Activated effector memory CD4-positive, alpha-beta T cell treated with anti-CD3 and anti-CD28 coated beads, Interleukin-2, amount 50 U/mL, for 16 hours (primary cell): Measurements from ENCODE around the gene HABP4.

ENCODE experiments used
- DNase-seq: peaks from one replicate; pipeline ENCODE4 v3.0.0-alpha.2; 2020

The HABP4 gene

DNA sequence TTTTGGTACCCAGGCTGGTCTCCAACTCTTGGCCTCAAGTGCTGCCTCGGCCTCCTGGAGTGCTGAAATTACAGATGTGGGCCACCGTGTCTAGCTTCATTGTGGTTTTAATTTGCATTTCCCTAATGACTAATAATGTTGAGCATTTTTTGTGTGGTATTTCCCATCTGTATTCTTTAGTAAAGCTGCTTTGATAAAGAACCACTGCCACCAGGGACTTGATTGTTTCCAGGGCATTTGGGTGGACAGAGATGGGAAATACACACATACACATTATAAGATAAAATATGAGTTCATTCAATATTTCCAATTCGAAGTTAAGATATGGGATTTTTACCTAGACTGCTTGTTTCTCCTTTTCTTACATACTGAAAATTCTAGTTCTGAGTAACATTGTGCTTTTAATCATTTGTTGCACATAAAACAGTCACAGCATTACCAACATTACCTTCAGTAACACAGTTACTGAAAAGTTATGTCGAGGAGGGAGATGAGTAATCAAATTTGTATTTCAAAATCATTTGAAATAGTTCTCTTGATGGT lies 28.9 kb downstream of the HABP4 start:
- no peak for DNase-seq

GRCh38 chr9:96480736-96481135 lies 30.8 kb downstream of the HABP4 start:
- no peak for DNase-seq

DNA sequence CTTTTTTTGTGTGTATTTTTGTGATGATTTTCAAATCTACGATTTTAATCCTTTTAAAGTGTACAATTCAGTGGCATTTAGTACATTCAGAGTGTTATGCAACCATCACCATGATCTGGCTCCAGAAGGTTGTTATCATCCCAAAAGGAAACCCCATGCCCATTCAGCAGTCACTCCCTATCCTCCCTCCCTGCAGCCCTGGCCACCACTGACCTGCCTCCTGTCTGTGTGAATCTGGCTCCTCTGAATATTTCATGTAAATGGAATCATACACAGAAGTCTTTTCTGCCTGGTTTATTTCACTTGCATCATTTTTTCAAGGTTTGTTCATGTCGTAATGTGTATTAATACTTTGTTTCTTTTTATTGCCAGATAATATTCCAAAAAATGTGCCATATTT lies 32.5 kb downstream of the HABP4 start:
- DNase-seq = no peak

DNA sequence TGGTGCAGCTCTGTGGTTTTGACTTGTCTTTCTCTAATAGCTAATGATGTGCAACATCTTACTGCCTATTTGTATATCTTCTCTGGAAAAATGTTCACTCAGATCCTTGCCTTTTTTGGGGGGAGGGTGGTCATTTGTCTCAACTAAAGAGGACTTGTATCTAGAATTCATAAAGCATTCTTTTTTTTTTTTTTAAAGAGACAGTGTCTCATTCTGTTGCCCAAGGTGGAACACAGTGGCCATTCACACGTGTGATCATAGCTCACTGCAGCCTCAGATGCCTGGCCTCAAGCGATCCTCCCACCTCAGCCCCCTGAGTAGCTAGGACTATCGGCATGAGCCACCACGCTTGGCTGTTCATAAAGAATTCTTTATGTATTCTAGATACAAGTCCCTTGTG lies 33.2 kb downstream of the HABP4 start:
- DNase-seq = no peak

DNA sequence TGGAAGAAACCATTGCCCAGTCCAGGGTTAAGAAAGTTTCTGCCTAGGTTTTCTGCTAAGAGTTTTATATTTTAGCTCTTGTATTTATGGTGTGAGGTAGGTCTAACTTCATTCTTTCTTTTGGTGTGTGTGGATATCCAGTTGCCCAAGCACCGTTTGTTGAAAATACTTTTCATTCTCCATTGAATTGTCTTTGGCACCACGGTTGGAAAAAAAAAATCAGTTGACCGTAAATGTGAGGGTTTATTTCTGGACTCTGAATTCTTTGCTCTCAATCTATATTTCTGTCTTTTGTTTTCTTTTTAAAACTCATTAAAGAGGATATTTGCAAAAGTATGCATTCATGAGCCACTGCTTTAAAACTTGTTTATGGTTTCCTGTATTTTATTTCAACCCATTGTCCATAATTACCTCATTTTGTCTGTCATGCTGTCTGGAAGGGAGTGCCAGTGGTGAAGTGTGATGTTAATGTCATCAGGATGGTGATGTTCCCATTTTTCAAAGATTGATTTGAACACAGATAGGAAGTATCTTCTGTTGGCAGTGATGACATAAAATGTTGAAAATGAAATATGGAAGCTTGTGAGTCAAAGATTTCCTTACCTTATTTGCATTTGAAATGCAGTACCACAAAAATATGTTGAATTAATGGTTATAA lies 33.9 kb downstream of the HABP4 start:
- no peak for DNase-seq

- DNase-seq = no peak
Observed at GRCh38 chr9:96484521-96484931, 34.6 kb downstream of the HABP4 start.

DNA sequence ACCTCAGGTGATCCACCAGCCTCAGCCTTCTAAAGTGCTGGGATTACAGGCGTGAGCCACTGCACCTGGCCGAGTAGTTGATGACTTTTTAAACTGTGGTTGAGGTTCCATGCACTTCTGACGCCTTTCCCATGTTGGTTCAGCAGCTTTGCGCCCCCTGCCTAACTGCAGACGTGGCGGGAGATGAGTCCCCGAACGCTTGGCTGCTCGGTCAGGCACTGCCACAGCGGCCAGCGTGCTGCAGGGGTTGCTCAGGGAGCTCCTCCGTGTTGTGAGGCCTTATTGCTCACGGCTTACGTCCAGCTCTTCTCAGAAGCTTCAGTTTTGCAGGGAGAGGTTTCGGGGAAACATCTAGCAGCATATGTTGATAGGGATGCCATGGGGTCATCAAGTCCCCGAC lies 35.3 kb downstream of the HABP4 start:
- DNase-seq = no peak

GRCh38 chr9:96486386-96487028 lies 36.5 kb downstream of the HABP4 start:
- no peak for DNase-seq

- no peak for DNase-seq
Observed at GRCh38 chr9:96487029-96487396, 37.0 kb downstream of the HABP4 start.

GRCh38 chr9:96487949-96488348 lies 38.0 kb downstream of the HABP4 start:
- DNase-seq = no peak

DNA sequence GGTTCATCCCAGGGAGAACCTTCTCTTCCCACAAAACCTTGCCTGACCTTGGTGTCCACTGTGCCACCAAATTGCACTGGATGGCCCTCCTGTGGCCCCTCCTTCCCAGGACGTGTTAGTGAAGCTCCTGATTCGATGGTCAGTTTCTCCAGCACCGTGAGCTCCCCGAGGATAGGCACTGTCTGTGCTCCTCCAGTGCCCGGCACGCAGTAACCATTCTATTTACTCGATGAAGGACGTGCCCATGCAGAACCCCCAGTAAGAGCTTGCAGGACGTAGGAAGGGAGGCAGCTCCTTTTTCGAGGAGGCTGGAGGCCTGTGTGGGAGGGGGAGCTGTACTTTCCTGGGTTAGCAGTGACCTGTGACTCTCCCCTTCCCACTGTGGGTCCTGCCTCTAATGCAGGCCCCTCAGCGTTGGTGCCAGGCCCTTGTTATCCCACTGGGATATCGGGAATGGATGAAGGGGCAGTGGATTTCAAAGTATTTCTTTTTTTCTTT lies 39.6 kb downstream of the HABP4 start:
- DNase-seq = no peak

- DNase-seq = no peak
Observed at GRCh38 chr9:96490534-96491078, 40.6 kb downstream of the HABP4 start.

GRCh38 chr9:96491079-96491879 lies 41.3 kb downstream of the HABP4 start:
- no peak for DNase-seq

DNA sequence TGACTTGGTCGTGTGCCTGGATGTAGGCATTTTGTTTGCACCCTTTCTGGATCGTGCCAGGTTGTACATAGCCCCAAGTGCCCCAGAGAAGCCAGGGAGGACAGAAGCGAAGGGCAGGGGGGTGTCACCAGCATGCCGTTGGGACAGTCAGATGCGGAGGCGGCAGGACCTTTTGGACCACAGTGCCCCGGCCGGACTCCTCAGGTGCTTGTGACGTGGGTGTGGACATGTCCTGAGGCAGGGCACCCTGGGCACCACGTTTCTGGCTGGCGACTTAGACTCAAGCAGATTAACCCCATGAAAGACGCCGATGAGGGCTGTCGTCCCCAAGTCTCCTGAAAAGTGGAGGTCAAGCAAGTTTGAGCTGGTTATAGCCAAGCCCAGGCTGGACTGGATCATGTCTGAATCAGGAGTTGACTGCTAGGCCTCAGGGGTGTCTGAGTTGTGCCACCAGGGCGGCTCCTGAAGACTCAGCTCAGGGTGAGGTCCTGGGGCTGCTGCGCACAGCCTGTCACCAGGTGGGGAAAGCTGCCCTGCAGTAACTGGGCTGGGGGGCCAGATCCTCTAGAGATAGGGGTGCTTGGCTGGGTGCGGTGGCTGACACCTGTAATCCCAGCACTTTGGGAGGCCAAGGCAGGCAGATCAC lies 42.0 kb downstream of the HABP4 start:
- DNase-seq = no peak

- no peak for DNase-seq
Observed at GRCh38 chr9:96492993-96493531, 43.1 kb downstream of the HABP4 start.

- DNase-seq = no peak
Observed at GRCh38 chr9:96493757-96494156, 43.8 kb downstream of the HABP4 start.

GRCh38 chr9:96494215-96494800 lies 44.3 kb downstream of the HABP4 start:
- DNase-seq = no peak

DNA sequence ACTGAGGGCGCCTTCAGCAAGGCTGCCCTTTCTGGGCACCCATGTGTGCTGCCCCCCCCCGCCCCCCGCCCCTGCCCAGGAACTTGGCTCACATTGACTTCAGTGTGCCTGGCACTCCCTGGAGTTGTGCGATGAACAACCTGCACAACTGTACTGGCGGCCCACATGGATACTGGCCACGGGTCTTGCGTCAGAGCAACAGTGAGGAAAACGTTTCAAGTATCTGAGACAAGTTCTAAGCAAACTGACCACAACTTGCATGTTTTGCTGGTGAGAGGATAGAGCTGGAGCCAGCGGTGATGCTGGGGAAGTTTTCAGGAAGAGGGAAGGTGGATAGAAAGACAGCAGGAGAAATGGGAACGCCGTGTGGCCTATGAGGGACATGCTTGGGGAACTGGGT lies 45.4 kb downstream of the HABP4 start:
- DNase-seq = no peak

DNA sequence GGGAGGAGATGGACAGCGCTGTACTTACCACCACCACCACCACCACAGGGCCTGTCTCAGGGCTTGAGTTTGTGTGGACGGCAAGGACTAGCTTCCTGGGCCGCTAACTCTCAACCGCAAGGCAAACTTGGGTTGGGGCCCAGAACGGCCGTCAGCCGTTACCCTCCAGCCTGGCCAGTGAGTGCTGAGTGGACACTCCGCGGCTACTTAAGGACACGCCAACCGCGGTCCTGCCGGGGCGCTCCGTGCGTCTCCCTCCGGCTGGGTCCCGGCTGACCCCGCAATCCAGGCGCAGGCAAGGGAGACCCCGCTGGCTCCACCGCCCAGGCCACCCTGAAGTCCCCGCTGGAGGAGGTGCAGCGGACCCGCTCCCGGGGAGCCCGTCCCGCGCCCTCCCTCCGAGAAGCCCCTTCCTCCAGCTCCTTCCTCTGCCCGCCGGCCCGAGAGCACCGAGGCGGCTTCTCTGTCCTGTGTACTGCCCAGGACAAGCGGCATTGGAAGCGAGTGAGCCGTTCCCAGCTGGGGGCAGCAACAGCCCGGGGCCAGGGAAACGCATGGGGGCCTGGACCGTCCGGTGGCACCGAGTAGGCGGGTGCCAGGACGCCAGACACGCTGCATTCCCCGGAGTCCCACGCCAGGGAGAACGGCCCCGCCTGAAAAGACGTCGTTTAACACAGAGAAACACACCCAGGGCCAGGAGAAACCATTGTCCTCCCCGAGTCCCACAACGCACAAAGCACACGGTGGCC lies 46.6 kb downstream of the HABP4 start:
- no peak for DNase-seq

DNA sequence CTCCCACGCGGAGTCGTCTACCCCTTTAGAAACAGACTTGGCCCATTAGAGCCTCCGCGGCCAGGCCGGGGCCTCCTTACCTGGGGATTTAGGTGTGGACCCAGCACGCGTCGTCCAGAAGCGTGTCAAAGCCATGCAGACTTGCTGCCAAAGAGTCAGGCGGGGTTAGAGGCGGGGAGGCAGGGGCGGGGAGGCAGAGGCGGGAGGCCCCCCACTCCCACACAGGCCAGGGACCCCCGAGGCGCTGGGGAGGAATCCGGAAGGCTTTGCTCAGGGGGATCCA lies 47.1 kb downstream of the HABP4 start:
- DNase-seq = no peak

DNA sequence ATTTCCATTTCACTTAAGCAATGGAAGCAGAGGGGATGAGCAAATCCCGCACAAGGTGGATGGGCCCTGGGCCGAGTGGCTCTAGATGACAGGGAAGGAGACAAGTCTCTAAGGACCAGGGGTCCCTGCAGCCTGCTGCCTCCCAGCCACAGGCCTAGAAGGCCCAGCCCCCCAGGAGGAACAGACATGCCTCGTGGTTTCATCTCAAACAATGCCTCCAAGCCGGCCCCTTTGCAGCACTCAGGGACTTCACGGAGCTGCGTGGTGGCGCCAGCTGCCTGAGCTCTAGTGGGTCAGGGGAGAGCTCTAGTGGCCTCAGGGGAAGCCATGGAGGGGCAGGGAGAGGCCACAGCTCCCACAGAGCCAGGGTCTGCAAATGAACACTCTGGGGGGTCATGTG lies 48.8 kb downstream of the HABP4 start:
- no peak for DNase-seq

DNA sequence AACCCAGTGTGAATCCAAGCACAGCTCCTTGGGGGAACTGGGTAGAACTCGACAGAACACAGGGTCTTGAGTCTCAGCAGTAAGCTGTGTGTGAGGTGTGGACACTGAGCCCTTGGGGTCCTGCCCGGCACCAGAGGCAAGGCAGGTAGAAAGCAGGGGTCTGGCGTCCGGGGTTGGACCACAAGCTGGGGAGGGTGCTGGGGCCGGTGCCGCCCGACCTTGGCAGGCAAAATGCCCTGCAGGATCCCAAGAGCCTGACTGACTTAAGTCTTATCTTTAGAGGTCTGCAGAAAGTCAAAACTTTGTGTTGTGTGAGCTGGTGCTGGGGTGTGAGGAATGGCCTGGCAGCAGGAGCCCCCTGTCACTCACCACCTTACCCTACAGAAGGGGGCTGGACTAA lies 49.3 kb downstream of the HABP4 start:
- DNase-seq = no peak
